K562 (cell line): ENCODE data around the gene RSU1. TPM values are rescaled to one million over a fixed set of nuclear protein-coding genes. Genes with fewer than 3 reads are reported as not detected.
"Not testable (repeated sequence)": the region's sequence is repeated elsewhere in the genome, so short reads cannot be mapped to it uniquely, and the experiment has no call there.

ENCODE experiments used
- ATAC-seq: fragments of 200-7000 bp; cut with Tn5 transposase; 3 replicates; pipeline ENCODE4 v1.9.1; 2020; ENCODE audit warnings: moderate library complexity
- BruUV-seq: library from RNA; stranded (reverse); fragments of 400-500 nt; replicated peaks from 2 replicates; lab custom pipeline; 2021; lab: Mats Ljungman, UMichigan
- CTCF ChIA-PET: fragments of 300-600 bp; formaldehyde crosslinking; extraction: SDS; loops from one replicate; lab custom pipeline; 2021; ENCODE audit warnings: low intra/inter-chr PET ratio; lab: Yijun Ruan, JAX
- POLR2A ChIA-PET: fragments of 300-600, 350-650 bp; sonication (Branson Sonifier 250); formaldehyde crosslinking; extraction: SDS; loops from one replicate; lab custom pipeline; 2021; ENCODE audit warnings: antibody characterized with exemption, inconsistent platforms; lab: Yijun Ruan, JAX
- DNase-seq, 4 experiments: peaks; one replicate each; pipeline versions ENCODE4 v3.0.0 to v3.0.0-alpha.2; 2011 to 2018; ENCODE audit warnings: low spot score in 3 of 4, mixed read lengths in 3 of 4; ENCODE audit errors: extremely low read depth in 1 of 4
- FAIRE-seq: peaks from 2 replicates; lab custom pipeline; 2011; peaks lifted over from hg19 to GRCh38; lab: Jason Lieb, UNC
- H2AFZ ChIP-seq: 2 replicates; pipeline ENCODE4 v1.6.0; 2011; ENCODE audit warnings: low read depth, low read length, control low read depth, inconsistent platforms
- H3K27ac ChIP-seq: fragments of 200-600 bp; 3 replicates; pipeline ENCODE4 v1.8.0; 2011; ENCODE audit warnings: low read depth, mild to moderate bottlenecking, control low read depth, inconsistent platforms, low read length, moderate library complexity, mixed read lengths; ENCODE audit errors: extremely low read depth
- H3K27me3 ChIP-seq, 2 experiments: fragments of 300-600 bp in 1 of 2; 2 replicates in 1 of 2; 3 replicates in 1 of 2; pipeline versions ENCODE4 v1.6.0 to v1.8.0; 2011; ENCODE audit warnings: inconsistent platforms in 2 of 2, low read length in 2 of 2, mild to moderate bottlenecking in 1 of 2, mixed read lengths in 1 of 2, moderate library complexity in 1 of 2; ENCODE audit not compliant: control insufficient read depth in 2 of 2, insufficient read depth in 2 of 2
- H3K36me3 ChIP-seq: fragments of 300-600 bp; 3 replicates; pipeline ENCODE4 v1.8.0; 2011; ENCODE audit warnings: mild to moderate bottlenecking, low read length, inconsistent platforms; ENCODE audit not compliant: control insufficient read depth, insufficient read depth
- H3K4me1 ChIP-seq, 2 experiments: fragments of 200-600 bp in 1 of 2; replicated peaks in 1 of 2; 2 replicates in 1 of 2; 3 replicates in 1 of 2; pipeline versions ENCODE4 v1.5.1 to v1.8.0; 2011; ENCODE audit warnings: inconsistent platforms in 2 of 2, low read length in 2 of 2, mild to moderate bottlenecking in 1 of 2, mixed read lengths in 1 of 2, moderate library complexity in 1 of 2; ENCODE audit not compliant: control insufficient read depth in 2 of 2, insufficient read depth in 2 of 2
- H3K4me2 ChIP-seq: 2 replicates; pipeline ENCODE4 v1.6.1; 2011; ENCODE audit warnings: low read length, control low read depth, inconsistent platforms, mixed read lengths; ENCODE audit not compliant: insufficient read depth
- H3K4me3 ChIP-seq: fragments of 200-600 bp; sonication (generic), shearing (Covaris generic); 2 replicates; pipeline ENCODE4 v1.5.1; 2016; ENCODE audit warnings: control low read depth, inconsistent platforms
- H3K79me2 ChIP-seq: fragments of 200-600 bp; 3 replicates; pipeline ENCODE4 v1.8.0; 2011; ENCODE audit warnings: low read length, inconsistent platforms; ENCODE audit not compliant: control insufficient read depth, insufficient read depth
- H3K9ac ChIP-seq, 2 experiments: 2 replicates each; pipeline versions ENCODE4 v1.6.0 to v1.6.1; 2011; ENCODE audit warnings: low read depth in 2 of 2, low read length in 2 of 2, control low read depth in 1 of 2, inconsistent platforms in 1 of 2, mild to moderate bottlenecking in 1 of 2, mixed read lengths in 1 of 2; ENCODE audit not compliant: insufficient read depth in 1 of 2
- H3K9me1 ChIP-seq: one replicate; pipeline ENCODE4 v1.6.0; 2011; ENCODE audit warnings: inconsistent platforms, mild to moderate bottlenecking, low read length, moderate library complexity; ENCODE audit not compliant: control insufficient read depth, insufficient read depth
- H3K9me3 ChIP-seq: replicated peaks from 2 replicates; pipeline ENCODE4 v1.5.1; 2011; ENCODE audit warnings: low read depth, low read length, inconsistent platforms; ENCODE audit not compliant: control insufficient read depth, insufficient read depth
- H4K20me1 ChIP-seq: replicated peaks from 2 replicates; pipeline ENCODE4 v1.6.1; 2011; ENCODE audit warnings: low read length, inconsistent platforms, mixed read lengths; ENCODE audit not compliant: control insufficient read depth, insufficient read depth
- HDAC2 ChIP-seq: fragments of 450-650 bp; IDR thresholded peaks from 2 replicates; pipeline ENCODE4 v1.6.1; 2016; ENCODE audit warnings: mild to moderate bottlenecking
- KAT7 ChIP-seq: sonication (generic); formaldehyde crosslinking; IDR thresholded peaks from 2 replicates; pipeline ENCODE4 v1.8.0; 2022; ENCODE audit warnings: missing genetic modification reagents, mild to moderate bottlenecking, borderline replicate concordance
- KAT8 ChIP-seq: fragments of 450-650 bp; IDR thresholded peaks from 2 replicates; pipeline ENCODE4 v1.6.1; 2016; ENCODE audit warnings: low read depth, mild to moderate bottlenecking
- NELFE ChIP-seq: IDR thresholded peaks from 2 replicates; pipeline ENCODE4 v1.6.1; 2011; ENCODE audit warnings: mild to moderate bottlenecking; ENCODE audit not compliant: insufficient read depth, insufficient read length
- NFRKB ChIP-seq: fragments of 450-650 bp; IDR thresholded peaks from 2 replicates; pipeline ENCODE4 v1.6.1; 2016; ENCODE audit warnings: low read depth
- SRSF7 ChIP-seq: fragments of 200-400 bp; formaldehyde crosslinking; optimal IDR thresholded peaks from 2 replicates; pipeline ENCODE3; 2017; ENCODE audit warnings: mild to moderate bottlenecking, low read depth, low read length
- ZNF146 ChIP-seq: IDR thresholded peaks from one replicate; pipeline ENCODE4 v1.6.1; 2018; ENCODE audit warnings: missing compliant biosample characterization; ENCODE audit not compliant: unreplicated experiment
- ZNF354B ChIP-seq: fragments of 250-450 bp; sonication (Bioruptor Pico); IDR thresholded peaks from 2 replicates; pipeline ENCODE4 v1.4.0; 2020
- ZNF551 ChIP-seq: fragments of 250-450 bp; sonication (Bioruptor Pico); IDR thresholded peaks from 2 replicates; pipeline ENCODE4 v1.5.0; 2021; ENCODE audit warnings: mild to moderate bottlenecking, moderate library complexity
- ZNF561 ChIP-seq: fragments of 450-650 bp; formaldehyde crosslinking; conservative IDR thresholded peaks from 2 replicates; pipeline ENCODE4 v1.4.0; 2020; ENCODE audit warnings: mild to moderate bottlenecking, moderate library complexity
- WGBS: fragments of 100-300 bp; shearing (Covaris generic); methylation state at CpG from one replicate; pipeline ENCODE4 v1.1.6; 2016; ENCODE audit warnings: low coverage, mixed read lengths; ENCODE audit not compliant: insufficient coverage; ENCODE audit errors: missing lambda C conversion rate; 5-methylcytosine and 5-hydroxymethylcytosine counted together
- in situ Hi-C: fragments of 300-500 bp; cut with MboI; formaldehyde crosslinking; loops from 4 replicates; pipeline ENCODE4 v1.15.0; 2018; ENCODE audit warnings: inconsistent platforms, mixed read lengths
- intact Hi-C: fragments of 100-400 bp; cut with micrococcal nuclease; formaldehyde crosslinking; loops from 2 replicates; pipeline ENCODE4 v1.14.2; 2022
- polyA plus RNA-seq, 8 experiments: library from polyadenylated mRNA; depleted of rRNA in 4 of 8; stranded (reverse) in 5 of 8; unstranded in 3 of 8; fragments of >200 nt; fragmentation: Nextera tagmentation in 2 of 8; fragmentation: Illumina TruSeq in 1 of 8; extraction: Ambion mirVana in 2 of 8; extraction: Trizol in 1 of 8; gene quantifications; 2 replicates each; pipeline versions ENCODE4 v1.2.1 to v1.2.3, GENCODE V29; 2011 to 2014; ENCODE audit warnings: inconsistent platforms in 1 of 8, missing spikeins in 1 of 8
- total RNA-seq, 7 experiments: library from RNA; depleted of rRNA in 6 of 7; stranded (reverse); fragments of >200 nt in 6 of 7; fragmentation: Illumina TruSeq in 2 of 7; extraction: Trizol in 2 of 7; gene quantifications; 2 replicates each; pipeline versions ENCODE4 v1.2.1 to v1.2.3, GENCODE V29; 2011 to 2021; ENCODE audit warnings: low replicate concordance in 1 of 7

RSU1 gene
- total and polyA plus RNA-seq, 9 of the 15 experiments (the other 6 are each of a cell fraction or from before 2014, with no cell fraction given): 18.8 to 67.3 (median 31.5) TPM

GRCh38 chr10:16754765-16755164 lies 62.5 kb downstream of the RSU1 start:
- POLR2A ChIA-PET: no interaction called here
- no peaks in the 10 kb centered on the region for H3K9me3 ChIP-seq
- H3K36me3 ChIP-seq: no peaks in the 10 kb centered on the region
- 70% methylated on average over 6 of the region's 6 CpGs for WGBS
- ATAC-seq (no peak), FAIRE-seq (no peak), DNase-seq (no peak)
- no peak for TF ChIP-seq KAT7
- no peak for TF ChIP-seq ZNF561 (CRISPR knock-in tag)
- no peak for TF ChIP-seq SRSF7
- no peak for TF ChIP-seq ZNF551 (CRISPR knock-in tag)
- no peak for TF ChIP-seq HDAC2
- TF ChIP-seq ZNF354B (CRISPR knock-in tag): no peak
- no peak for TF ChIP-seq KAT8
- TF ChIP-seq NFRKB: no peak
- no peak for TF ChIP-seq NELFE
- TF ChIP-seq ZNF146 (CRISPR knock-in tag): no peak
- no peaks in the 10 kb centered on the region for H3K4me1 ChIP-seq
- intact Hi-C loops (no loop called here), in situ Hi-C loops (no loop called here)
- H3K27me3 ChIP-seq: no peaks in the 10 kb centered on the region
- BruUV-seq: no TSS peak
- no peak overlapping the region for H3K9ac ChIP-seq
- H4K20me1 ChIP-seq: no peaks in the 10 kb centered on the region
- no peaks in the 10 kb centered on the region for H3K79me2 ChIP-seq
- H2AFZ ChIP-seq: no peak overlapping the region
- H3K4me2 ChIP-seq: no peak overlapping the region
- CTCF ChIA-PET: no interaction called here
- no peak overlapping the region for H3K27ac ChIP-seq
- H3K4me3 ChIP-seq: no peak overlapping the region
- no peaks in the 10 kb centered on the region for H3K9me1 ChIP-seq

DNA sequence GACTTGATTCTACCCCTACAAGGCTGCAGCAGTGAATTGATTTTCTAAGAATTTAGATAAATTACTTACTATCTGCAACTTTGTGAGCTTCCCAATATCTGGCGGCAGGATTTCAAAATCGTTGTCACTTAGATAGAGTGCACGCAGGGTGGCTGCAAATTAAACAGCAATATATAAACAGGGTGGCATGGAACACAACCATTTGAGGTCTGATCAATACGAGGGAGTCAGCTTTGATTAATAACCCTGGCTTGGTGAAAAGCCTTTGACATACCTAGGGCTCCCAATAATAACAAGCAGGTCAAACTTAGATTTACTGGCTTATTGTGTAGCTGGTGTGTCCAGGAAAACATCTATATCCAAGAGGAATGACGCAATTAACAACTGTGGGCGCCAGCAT lies 64.4 kb downstream of the RSU1 start:
- in situ Hi-C loops, ATAC-seq, intact Hi-C loops, H3K79me2 ChIP-seq, H4K20me1 ChIP-seq, H3K9me1 ChIP-seq, H3K4me2 ChIP-seq, H3K9ac ChIP-seq, CTCF ChIA-PET, H3K4me3 ChIP-seq, H3K36me3 ChIP-seq, H3K27me3 ChIP-seq, H3K27ac ChIP-seq, FAIRE-seq, BruUV-seq, DNase-seq, H3K4me1 ChIP-seq, H2AFZ ChIP-seq, H3K9me3 ChIP-seq: not testable (repeated sequence)
- POLR2A ChIA-PET: interaction anchor here (1.0 kb wide), 1 partner anchor 13 kb away, joined by 3 read pairs; no protein-coding TSS in a partner anchor
- WGBS: 69% methylated on average over 6 of the region's 6 CpGs
